HepG2 (cell line): ENCODE data around the gene KRTAP5-6. TPM values are rescaled to one million over a fixed set of nuclear protein-coding genes. Genes with fewer than 3 reads are reported as not detected.
"Not testable (repeated sequence)": the region's sequence is repeated elsewhere in the genome, so short reads cannot be mapped to it uniquely, and the experiment has no call there.

Experiments used
- FOXA3 ChIP-seq: IDR thresholded peaks from 2 replicates; pipeline ENCODE4 v1.6.1; 2016; ENCODE audit warnings: missing genetic modification reagents, missing compliant biosample characterization
- FOXO4 ChIP-seq: sonication (generic); formaldehyde crosslinking; conservative IDR thresholded peaks from 2 replicates; pipeline ENCODE4 v1.8.1; 2023; ENCODE audit warnings: missing genetic modification reagents
- JUN ChIP-seq: sonication (generic); formaldehyde crosslinking; IDR thresholded peaks from 2 replicates; pipeline ENCODE4 v1.4.0; 2020; ENCODE audit warnings: mild to moderate bottlenecking, missing genetic modification reagents
- MIER3 ChIP-seq: IDR thresholded peaks from 2 replicates; pipeline ENCODE4 v1.6.1; 2016; ENCODE audit warnings: missing compliant biosample characterization, borderline replicate concordance
- MXI1 ChIP-seq: IDR thresholded peaks from 3 replicates; pipeline ENCODE4 v1.6.1; 2012; ENCODE audit warnings: low read depth, low read length, inconsistent platforms, borderline replicate concordance
- NCOA1 ChIP-seq: sonication (generic); formaldehyde crosslinking; IDR thresholded peaks from 2 replicates; pipeline ENCODE4 v1.9.0; 2021; ENCODE audit warnings: missing genetic modification reagents
- NCOR1 ChIP-seq: fragments of 200-600 bp; sonication (generic); IDR thresholded peaks from 2 replicates; pipeline ENCODE4 v1.7.0; 2017; ENCODE audit warnings: antibody characterized with exemption, low read length, borderline replicate concordance
- PRMT3 ChIP-seq: sonication (generic); formaldehyde crosslinking; IDR thresholded peaks from 2 replicates; pipeline ENCODE4 v1.8.1; 2022; ENCODE audit warnings: low read depth, mild to moderate bottlenecking, moderate library complexity, missing genetic modification reagents, borderline replicate concordance
- SKI ChIP-seq: fragments of 450-650 bp; IDR thresholded peaks from one replicate; pipeline ENCODE4 v1.6.1; 2018; ENCODE audit warnings: mild to moderate bottlenecking; ENCODE audit not compliant: partially characterized antibody
- TBX2 ChIP-seq: sonication (generic); formaldehyde crosslinking; IDR thresholded peaks from 2 replicates; pipeline ENCODE4 v1.5.0; 2020; ENCODE audit warnings: missing genetic modification reagents, mild to moderate bottlenecking, borderline replicate concordance
- TCF12 ChIP-seq, 2 experiments: fragments of 450-650 bp in 1 of 2; sonication (generic) in 1 of 2; formaldehyde crosslinking in 1 of 2; IDR thresholded peaks; 2 replicates each; pipeline versions ENCODE4 v1.6.1 to v1.8.0; 2017 to 2022; ENCODE audit warnings: antibody characterized with exemption in 1 of 2, mild to moderate bottlenecking in 1 of 2, missing genetic modification reagents in 1 of 2, moderate library complexity in 1 of 2
- THAP9 ChIP-seq: sonication (generic); formaldehyde crosslinking; IDR thresholded peaks from 2 replicates; pipeline ENCODE4; 2020; ENCODE audit warnings: missing genetic modification reagents, mild to moderate bottlenecking, borderline replicate concordance
- ZBTB38 ChIP-seq: sonication (generic); formaldehyde crosslinking; IDR thresholded peaks from 2 replicates; pipeline ENCODE4 v1.5.1; 2020; ENCODE audit warnings: mild to moderate bottlenecking, missing genetic modification reagents
- ZBTB39 ChIP-seq: sonication (generic); formaldehyde crosslinking; IDR thresholded peaks from 2 replicates; pipeline ENCODE4 v1.5.0; 2020; ENCODE audit warnings: missing genetic modification reagents
- ZBTB7B ChIP-seq: sonication (generic); formaldehyde crosslinking; IDR thresholded peaks from 2 replicates; pipeline ENCODE4 v1.4.0; 2020; ENCODE audit warnings: missing genetic modification reagents
- ZFY ChIP-seq: sonication (generic); formaldehyde crosslinking; IDR thresholded peaks from 2 replicates; pipeline ENCODE4 v1.4.0; 2020; ENCODE audit warnings: missing genetic modification reagents
- ZNF350 ChIP-seq: sonication (generic); formaldehyde crosslinking; IDR thresholded peaks from 2 replicates; pipeline ENCODE4 v1.4.0; 2020; ENCODE audit warnings: mild to moderate bottlenecking, low read depth, missing genetic modification reagents, borderline replicate concordance
- ZNF564 ChIP-seq: sonication (generic); formaldehyde crosslinking; IDR thresholded peaks from 2 replicates; pipeline ENCODE4 v1.8.1; 2023; ENCODE audit warnings: mild to moderate bottlenecking, missing genetic modification reagents
- ZNF784 ChIP-seq: sonication (generic); formaldehyde crosslinking; IDR thresholded peaks from 2 replicates; pipeline ENCODE4 v1.5.1; 2020; ENCODE audit warnings: missing genetic modification reagents, mild to moderate bottlenecking, borderline replicate concordance
- ZNF788 ChIP-seq: sonication (generic); formaldehyde crosslinking; IDR thresholded peaks from 2 replicates; pipeline ENCODE4 v1.5.0; 2020; ENCODE audit warnings: mild to moderate bottlenecking, missing genetic modification reagents, borderline replicate concordance
- ZNF83 ChIP-seq: sonication (generic); formaldehyde crosslinking; IDR thresholded peaks from 2 replicates; pipeline ENCODE4 v1.4.0; 2020; ENCODE audit warnings: missing genetic modification reagents, mild to moderate bottlenecking, borderline replicate concordance
- polyA plus RNA-seq, 8 experiments: library from polyadenylated mRNA; depleted of rRNA in 3 of 8; stranded (reverse) in 7 of 8; unstranded in 1 of 8; fragments of >200 nt; fragmentation: Illumina TruSeq in 4 of 8; extraction: Trizol in 4 of 8; gene quantifications; 2 replicates each; pipeline versions ENCODE4 v1.2.1 to v1.2.3, GENCODE V29; 2011 to 2016; ENCODE audit warnings: low read depth in 4 of 8, missing spikeins in 1 of 8, mixed read lengths in 1 of 8; ENCODE audit not compliant: insufficient read depth in 1 of 8
- total RNA-seq, 5 experiments: library from RNA; depleted of rRNA; stranded (reverse); fragments of >200 nt; fragmentation: Illumina TruSeq; extraction: Trizol; gene quantifications; 2 replicates each; pipeline ENCODE4 v1.2.3, GENCODE V29; 2016; ENCODE audit warnings: low read depth in 1 of 5

The KRTAP5-6 gene
- total and polyA plus RNA-seq, 2 of the 13 experiments (the other 11 are each of a cell fraction or from before 2014, with no cell fraction given) = not detected

- TF ChIP-seq FOXO4 (CRISPR knock-in tag) (peak; percentile 99), ZNF788 (peak; percentile 95; the same call in 1 of the 2 replicates), NCOA1 (peak; percentile 100), ZNF350 (CRISPR knock-in tag) (peak; percentile 82), TCF12 (CRISPR knock-in tag; IDR thresholded peaks at IDR 0.05) (peak; percentile 99), JUN (CRISPR knock-in tag) (peak; percentile 20; the same call in 1 of the 2 replicates), ZNF564 (0 out of 2 replicates have a peak, but pooled peaks have one; percentile 75), ZNF83 (CRISPR knock-in tag) (0 out of 2 replicates have a peak, but pooled peaks have one; percentile 70), THAP9 (CRISPR knock-in tag) (0 out of 2 replicates have a peak, but pooled peaks have one; percentile 27), ZFY (peak; percentile 66), PRMT3 (CRISPR knock-in tag) (0 out of 2 replicates have a peak, but pooled peaks have one; percentile 62), FOXA3 (peak; percentile 98), ZNF784 (peak; percentile 78), MIER3 (CRISPR knock-in tag) (peak; percentile 99), NCOR1 (peak; percentile 88), ZBTB39 (CRISPR knock-in tag) (peak; percentile 91), ZBTB38 (CRISPR knock-in tag) (peak; percentile 97), TBX2 (CRISPR knock-in tag) (peak; percentile 99), SKI (peak; percentile 98), MXI1 (peak; percentile 21; the same call in 1 of the 3 replicates), ZBTB7B (CRISPR knock-in tag) (peak; percentile 100)
- TF ChIP-seq TCF12 (IDR thresholded peaks at IDR 0.05) = not testable (repeated sequence)
Measured at GRCh38 chr11:1689250-1690166, 7.5 kb upstream of the KRTAP5-6 start (continued).
